Calu3 (cell line): Measurements from ENCODE around the gene FAM228B. TPM values are rescaled to one million over a fixed set of nuclear protein-coding genes. Genes with fewer than 3 reads are reported as not detected.

Source experiments
- BruUV-seq: library from RNA; stranded (reverse); fragments of 400-500 nt; replicated peaks from 2 replicates; lab custom pipeline; 2021; lab: Mats Ljungman, UMichigan
- CTCF ChIA-PET: fragments of 300-600 bp; sonication (Branson Sonifier 250); formaldehyde crosslinking; loops from one replicate; lab custom pipeline; 2022; ENCODE audit warnings: antibody characterized with exemption; lab: Charles Lee
- DNase-seq: peaks from one replicate; pipeline ENCODE4 v3.0.0; 2022
- H3K27ac Mint-ChIP-seq: one replicate; pipeline ENCODE4 v1.8.0; 2022; ENCODE audit warnings: mixed read lengths; ENCODE audit not compliant: unreplicated experiment
- H3K27me3 Mint-ChIP-seq: one replicate; pipeline ENCODE4 v1.8.0; 2022; ENCODE audit warnings: mixed read lengths; ENCODE audit not compliant: unreplicated experiment
- H3K36me3 Mint-ChIP-seq: one replicate; pipeline ENCODE4 v1.8.0; 2022; ENCODE audit warnings: mild to moderate bottlenecking, moderate library complexity, mixed read lengths; ENCODE audit not compliant: insufficient read depth, unreplicated experiment
- H3K4me1 Mint-ChIP-seq: one replicate; pipeline ENCODE4 v1.8.0; 2022; ENCODE audit warnings: mild to moderate bottlenecking, low read depth, mixed read lengths; ENCODE audit not compliant: unreplicated experiment
- H3K4me3 Mint-ChIP-seq: one replicate; pipeline ENCODE4 v1.8.0; 2022; ENCODE audit warnings: mild to moderate bottlenecking, low read depth, moderate library complexity, mixed read lengths; ENCODE audit not compliant: unreplicated experiment
- H3K9me3 Mint-ChIP-seq: one replicate; pipeline ENCODE4 v1.8.0; 2022; ENCODE audit warnings: low read depth, mixed read lengths; ENCODE audit not compliant: unreplicated experiment
- intact Hi-C: fragments of 100-400 bp; cut with micrococcal nuclease; formaldehyde crosslinking; loops from one replicate; pipeline ENCODE4 v1.10.0; 2022; ENCODE audit not compliant: unreplicated experiment
- total RNA-seq: library from RNA; stranded (reverse); gene quantifications from 2 replicates; pipeline ENCODE4 v1.2.3, GENCODE V29; 2022
- TF ChIP-seq, protein P1 (sequence below): fragments of 200-600 bp; IDR thresholded peaks from one replicate; pipeline ENCODE4 v1.8.0; 2022; ENCODE audit warnings: antibody characterized with exemption; ENCODE audit not compliant: unreplicated experiment

Gene FAM228B
- total RNA-seq, 1 experiment from 2014 or later = 8.3 TPM

GRCh38 chr2:24111407-24111901 lies 11.8 kb upstream of the FAM228B start:
- Mint-ChIP-seq H3K4me1 (peaks cover 11% of the 10 kb centered on the region), H3K27ac (no peak overlapping the region), H3K4me3 (no peak overlapping the region), H3K36me3 (no peaks in the 10 kb centered on the region), H3K27me3 (no peaks in the 10 kb centered on the region), H3K9me3 (peaks cover 3% of the 10 kb centered on the region)
- TF ChIP-seq, protein P1, sequence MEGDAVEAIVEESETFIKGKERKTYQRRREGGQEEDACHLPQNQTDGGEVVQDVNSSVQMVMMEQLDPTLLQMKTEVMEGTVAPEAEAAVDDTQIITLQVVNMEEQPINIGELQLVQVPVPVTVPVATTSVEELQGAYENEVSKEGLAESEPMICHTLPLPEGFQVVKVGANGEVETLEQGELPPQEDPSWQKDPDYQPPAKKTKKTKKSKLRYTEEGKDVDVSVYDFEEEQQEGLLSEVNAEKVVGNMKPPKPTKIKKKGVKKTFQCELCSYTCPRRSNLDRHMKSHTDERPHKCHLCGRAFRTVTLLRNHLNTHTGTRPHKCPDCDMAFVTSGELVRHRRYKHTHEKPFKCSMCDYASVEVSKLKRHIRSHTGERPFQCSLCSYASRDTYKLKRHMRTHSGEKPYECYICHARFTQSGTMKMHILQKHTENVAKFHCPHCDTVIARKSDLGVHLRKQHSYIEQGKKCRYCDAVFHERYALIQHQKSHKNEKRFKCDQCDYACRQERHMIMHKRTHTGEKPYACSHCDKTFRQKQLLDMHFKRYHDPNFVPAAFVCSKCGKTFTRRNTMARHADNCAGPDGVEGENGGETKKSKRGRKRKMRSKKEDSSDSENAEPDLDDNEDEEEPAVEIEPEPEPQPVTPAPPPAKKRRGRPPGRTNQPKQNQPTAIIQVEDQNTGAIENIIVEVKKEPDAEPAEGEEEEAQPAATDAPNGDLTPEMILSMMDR = no peak
- BruUV-seq = no TSS peak
- intact Hi-C loops = no loop called here
- CTCF ChIA-PET = no interaction called here
- DNase-seq = no peak

GRCh38 chr2:24115057-24115456 lies 8.2 kb upstream of the FAM228B start:
- H3K27ac Mint-ChIP-seq = no peak overlapping the region
- no peaks in the 10 kb centered on the region for H3K27me3 Mint-ChIP-seq
- TF ChIP-seq, protein P1 = no peak
- no peak for DNase-seq
- no peak overlapping the region for H3K4me3 Mint-ChIP-seq
- no TSS peak for BruUV-seq
- H3K4me1 Mint-ChIP-seq = peaks cover 11% of the 10 kb centered on the region
- intact Hi-C loops = no loop called here
- CTCF ChIA-PET = no interaction called here
- H3K36me3 Mint-ChIP-seq = no peaks in the 10 kb centered on the region
- no peaks in the 10 kb centered on the region for H3K9me3 Mint-ChIP-seq

DNA sequence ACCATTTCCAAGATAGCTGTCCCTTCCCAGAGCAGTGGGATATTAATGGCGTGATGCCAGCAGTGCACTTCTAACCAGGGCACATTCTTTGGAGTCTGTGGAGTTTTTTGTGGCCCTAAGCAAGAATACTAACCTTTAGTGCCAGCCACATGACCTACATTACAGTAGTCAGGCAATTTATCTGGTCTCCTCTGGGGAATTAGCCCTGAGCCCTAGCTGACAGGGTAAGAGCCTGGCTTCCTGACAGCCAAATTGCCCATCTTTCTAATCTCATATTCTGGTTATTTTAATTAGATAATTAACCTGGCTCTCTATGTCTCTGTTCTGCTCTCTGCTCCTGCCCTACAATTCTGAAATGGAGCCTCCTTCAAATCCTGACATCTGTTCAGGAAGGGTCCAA lies 5.4 kb upstream of the FAM228B start:
- no TSS peak for BruUV-seq
- Mint-ChIP-seq H3K9me3 (no peaks in the 10 kb centered on the region), H3K36me3 (peaks cover 5% of the 10 kb centered on the region), H3K27me3 (no peaks in the 10 kb centered on the region), H3K4me1 (peaks cover 7% of the 10 kb centered on the region), H3K27ac (no peak overlapping the region), H3K4me3 (no peak overlapping the region)
- CTCF ChIA-PET = no interaction called here
- no peak for DNase-seq
- TF ChIP-seq, protein P1 = no peak
- intact Hi-C loops = no loop called here

DNA sequence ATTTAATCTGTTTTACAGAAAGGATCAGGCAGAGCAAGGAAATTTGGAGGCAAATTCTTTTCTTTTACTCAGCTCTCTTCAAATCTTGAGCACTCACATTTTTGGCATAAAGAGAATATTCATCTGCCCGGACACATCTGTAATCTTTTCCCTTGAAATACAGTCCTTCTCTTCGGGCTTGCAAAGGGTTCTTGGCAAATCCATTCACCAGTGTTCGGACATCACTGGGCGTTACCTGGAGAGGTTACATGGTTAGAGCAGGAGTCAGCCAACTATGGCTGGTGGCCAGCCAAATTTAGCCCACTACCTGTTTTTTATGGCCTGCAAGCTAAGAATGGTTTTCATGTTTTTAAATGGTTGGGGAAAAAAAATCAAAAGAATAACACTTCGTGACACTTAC lies 2.2 kb upstream of the FAM228B start:
- H3K27ac Mint-ChIP-seq = no peak overlapping the region
- intact Hi-C loops = no loop called here
- no peaks in the 10 kb centered on the region for H3K9me3 Mint-ChIP-seq
- TF ChIP-seq, protein P1 = no peak
- BruUV-seq = no TSS peak
- H3K4me3 Mint-ChIP-seq = no peak overlapping the region
- H3K4me1 Mint-ChIP-seq = peaks cover 13% of the 10 kb centered on the region
- CTCF ChIA-PET = no interaction called here
- peaks cover 20% of the 10 kb centered on the region for H3K36me3 Mint-ChIP-seq
- H3K27me3 Mint-ChIP-seq = no peaks in the 10 kb centered on the region
- DNase-seq = no peak
